DND-41 (cell line): Measurements from ENCODE around the gene CLASP1.

Experiments
- EZH2 ChIP-seq: IDR thresholded peaks from 3 replicates; pipeline ENCODE4 v1.6.1; 2012; ENCODE audit warnings: borderline replicate concordance, low read depth, mild to moderate bottlenecking, moderate library complexity, low read length, inconsistent platforms; ENCODE audit not compliant: severe bottlenecking
- TF ChIP-seq, protein P1 (sequence below): IDR thresholded peaks from 2 replicates; pipeline ENCODE4 v1.5.1; 2012; ENCODE audit warnings: borderline replicate concordance, low read length, moderate library complexity, mild to moderate bottlenecking; ENCODE audit not compliant: poor library complexity, severe bottlenecking; ENCODE audit errors: extremely low read depth

GRCh38 chr2:121545913-121546312, 103.3 kb downstream of the CLASP1 start:
- TF ChIP-seq EZH2: no peak
- TF ChIP-seq, protein P1, sequence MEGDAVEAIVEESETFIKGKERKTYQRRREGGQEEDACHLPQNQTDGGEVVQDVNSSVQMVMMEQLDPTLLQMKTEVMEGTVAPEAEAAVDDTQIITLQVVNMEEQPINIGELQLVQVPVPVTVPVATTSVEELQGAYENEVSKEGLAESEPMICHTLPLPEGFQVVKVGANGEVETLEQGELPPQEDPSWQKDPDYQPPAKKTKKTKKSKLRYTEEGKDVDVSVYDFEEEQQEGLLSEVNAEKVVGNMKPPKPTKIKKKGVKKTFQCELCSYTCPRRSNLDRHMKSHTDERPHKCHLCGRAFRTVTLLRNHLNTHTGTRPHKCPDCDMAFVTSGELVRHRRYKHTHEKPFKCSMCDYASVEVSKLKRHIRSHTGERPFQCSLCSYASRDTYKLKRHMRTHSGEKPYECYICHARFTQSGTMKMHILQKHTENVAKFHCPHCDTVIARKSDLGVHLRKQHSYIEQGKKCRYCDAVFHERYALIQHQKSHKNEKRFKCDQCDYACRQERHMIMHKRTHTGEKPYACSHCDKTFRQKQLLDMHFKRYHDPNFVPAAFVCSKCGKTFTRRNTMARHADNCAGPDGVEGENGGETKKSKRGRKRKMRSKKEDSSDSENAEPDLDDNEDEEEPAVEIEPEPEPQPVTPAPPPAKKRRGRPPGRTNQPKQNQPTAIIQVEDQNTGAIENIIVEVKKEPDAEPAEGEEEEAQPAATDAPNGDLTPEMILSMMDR: no peak
